ENCODE data around the gene EPOP.
A peak's percentile ranks its signal among the peaks of the same experiment; 100 is the strongest.

The EPOP gene

GRCh38 chr17:38703742-38704605 is 29.2 kb upstream of the EPOP start:
- H3K9ac ChIP-seq (ENCODE audit: low read depth, low read length), result no peak overlapping the region
- H3K36me3 ChIP-seq (ENCODE audit: control insufficient read depth, insufficient read depth, low read length), result no peaks in the 10 kb centered on the region
- H3K9me3 ChIP-seq (ENCODE audit: control insufficient read depth, insufficient read depth, low read length), result no peaks in the 10 kb centered on the region
- H3K4me3 ChIP-seq (ENCODE audit: low read depth, low read length), result peak overlapping the region; percentile 45
- peaks cover 29% of the 10 kb centered on the region for H3K4me1 ChIP-seq (ENCODE audit: control insufficient read depth, insufficient read depth, low read length)
- peaks cover 78% of the 10 kb centered on the region for H3K27me3 ChIP-seq (ENCODE audit: control insufficient read depth, insufficient read depth, low read length)

GRCh38 chr17:38702916-38703741 is 28.4 kb upstream of the EPOP start:
- no peak overlapping the region for H3K9ac ChIP-seq (ENCODE audit: low read depth, low read length)
- H3K36me3 ChIP-seq (ENCODE audit: control insufficient read depth, insufficient read depth, low read length), result no peaks in the 10 kb centered on the region
- H3K27me3 ChIP-seq (ENCODE audit: control insufficient read depth, insufficient read depth, low read length), result peaks cover 75% of the 10 kb centered on the region
- peaks cover 29% of the 10 kb centered on the region for H3K4me1 ChIP-seq (ENCODE audit: control insufficient read depth, insufficient read depth, low read length)
- H3K4me3 ChIP-seq (ENCODE audit: low read depth, low read length), result peak overlapping the region; percentile 67
- H3K9me3 ChIP-seq (ENCODE audit: control insufficient read depth, insufficient read depth, low read length), result no peaks in the 10 kb centered on the region

GRCh38 chr17:38702166-38702915 is 27.6 kb upstream of the EPOP start:
- Histone ChIP-seq H3K4me3 (ENCODE audit: low read depth, low read length) (peak overlapping the region; percentile 67), H3K4me1 (ENCODE audit: control insufficient read depth, insufficient read depth, low read length) (peaks cover 26% of the 10 kb centered on the region), H3K9ac (ENCODE audit: low read depth, low read length) (no peak overlapping the region), H3K9me3 (ENCODE audit: control insufficient read depth, insufficient read depth, low read length) (no peaks in the 10 kb centered on the region), H3K27me3 (ENCODE audit: control insufficient read depth, insufficient read depth, low read length) (peaks cover 75% of the 10 kb centered on the region), H3K36me3 (ENCODE audit: control insufficient read depth, insufficient read depth, low read length) (no peaks in the 10 kb centered on the region)

- peaks cover 19% of the 10 kb centered on the region for H3K4me1 ChIP-seq (ENCODE audit: control insufficient read depth, insufficient read depth, low read length)
- no peaks in the 10 kb centered on the region for H3K36me3 ChIP-seq (ENCODE audit: control insufficient read depth, insufficient read depth, low read length)
- H3K27me3 ChIP-seq (ENCODE audit: control insufficient read depth, insufficient read depth, low read length), result peaks cover 75% of the 10 kb centered on the region
- peak overlapping the region; percentile 67 for H3K4me3 ChIP-seq (ENCODE audit: low read depth, low read length)
- no peak overlapping the region for H3K9ac ChIP-seq (ENCODE audit: low read depth, low read length)
- H3K9me3 ChIP-seq (ENCODE audit: control insufficient read depth, insufficient read depth, low read length), result no peaks in the 10 kb centered on the region
Observed at GRCh38 chr17:38701504-38702165, 26.9 kb upstream of the EPOP start.

GRCh38 chr17:38698760-38699159 is 24.0 kb upstream of the EPOP start:
- H3K36me3 ChIP-seq (ENCODE audit: control insufficient read depth, insufficient read depth, low read length), result no peaks in the 10 kb centered on the region
- peaks cover 15% of the 10 kb centered on the region for H3K4me1 ChIP-seq (ENCODE audit: control insufficient read depth, insufficient read depth, low read length)
- peaks cover 72% of the 10 kb centered on the region for H3K27me3 ChIP-seq (ENCODE audit: control insufficient read depth, insufficient read depth, low read length)
- no peak overlapping the region for H3K9ac ChIP-seq (ENCODE audit: low read depth, low read length)
- no peaks in the 10 kb centered on the region for H3K9me3 ChIP-seq (ENCODE audit: control insufficient read depth, insufficient read depth, low read length)
- no peak overlapping the region for H3K4me3 ChIP-seq (ENCODE audit: low read depth, low read length)

- Histone ChIP-seq H3K36me3 (ENCODE audit: control insufficient read depth, insufficient read depth, low read length) (no peaks in the 10 kb centered on the region), H3K9ac (ENCODE audit: low read depth, low read length) (no peak overlapping the region), H3K4me3 (ENCODE audit: low read depth, low read length) (no peak overlapping the region), H3K4me1 (ENCODE audit: control insufficient read depth, insufficient read depth, low read length) (peaks cover 6% of the 10 kb centered on the region), H3K27me3 (ENCODE audit: control insufficient read depth, insufficient read depth, low read length) (peaks cover 66% of the 10 kb centered on the region), H3K9me3 (ENCODE audit: control insufficient read depth, insufficient read depth, low read length) (no peaks in the 10 kb centered on the region)
Observed at GRCh38 chr17:38697061-38697820, 22.5 kb upstream of the EPOP start.

GRCh38 chr17:38693700-38694329 is 19.1 kb upstream of the EPOP start:
- Histone ChIP-seq H3K4me3 (ENCODE audit: low read depth, low read length) (no peak overlapping the region), H3K9ac (ENCODE audit: low read depth, low read length) (no peak overlapping the region), H3K27me3 (ENCODE audit: control insufficient read depth, insufficient read depth, low read length) (peaks cover 37% of the 10 kb centered on the region), H3K9me3 (ENCODE audit: control insufficient read depth, insufficient read depth, low read length) (no peaks in the 10 kb centered on the region), H3K4me1 (ENCODE audit: control insufficient read depth, insufficient read depth, low read length) (no peaks in the 10 kb centered on the region), H3K36me3 (ENCODE audit: control insufficient read depth, insufficient read depth, low read length) (no peaks in the 10 kb centered on the region)

- Histone ChIP-seq H3K27me3 (ENCODE audit: control insufficient read depth, insufficient read depth, low read length) (peaks cover 20% of the 10 kb centered on the region), H3K4me3 (ENCODE audit: low read depth, low read length) (no peak overlapping the region), H3K36me3 (ENCODE audit: control insufficient read depth, insufficient read depth, low read length) (no peaks in the 10 kb centered on the region), H3K9ac (ENCODE audit: low read depth, low read length) (no peak overlapping the region), H3K9me3 (ENCODE audit: control insufficient read depth, insufficient read depth, low read length) (no peaks in the 10 kb centered on the region), H3K4me1 (ENCODE audit: control insufficient read depth, insufficient read depth, low read length) (no peaks in the 10 kb centered on the region)
Observed at GRCh38 chr17:38691154-38691553, 16.4 kb upstream of the EPOP start.

GRCh38 chr17:38690386-38690785 is 15.6 kb upstream of the EPOP start:
- H3K4me3 ChIP-seq (ENCODE audit: low read depth, low read length), result no peak overlapping the region

GRCh38 chr17:38687286-38687685 is 12.5 kb upstream of the EPOP start:
- Histone ChIP-seq H3K27me3 (ENCODE audit: control insufficient read depth, insufficient read depth, low read length) (peaks cover 16% of the 10 kb centered on the region), H3K4me1 (ENCODE audit: control insufficient read depth, insufficient read depth, low read length) (no peaks in the 10 kb centered on the region), H3K9ac (ENCODE audit: low read depth, low read length) (no peak overlapping the region), H3K4me3 (ENCODE audit: low read depth, low read length) (no peak overlapping the region), H3K9me3 (ENCODE audit: control insufficient read depth, insufficient read depth, low read length) (no peaks in the 10 kb centered on the region), H3K36me3 (ENCODE audit: control insufficient read depth, insufficient read depth, low read length) (no peaks in the 10 kb centered on the region)

More at GRCh38 chr17:38690386-38690785, 15.6 kb upstream of the EPOP start:
- Histone ChIP-seq H3K36me3 (ENCODE audit: control insufficient read depth, insufficient read depth, low read length) (no peaks in the 10 kb centered on the region), H3K9me3 (ENCODE audit: control insufficient read depth, insufficient read depth, low read length) (no peaks in the 10 kb centered on the region), H3K4me1 (ENCODE audit: control insufficient read depth, insufficient read depth, low read length) (no peaks in the 10 kb centered on the region), H3K9ac (ENCODE audit: low read depth, low read length) (no peak overlapping the region), H3K27me3 (ENCODE audit: control insufficient read depth, insufficient read depth, low read length) (peaks cover 23% of the 10 kb centered on the region)
